GM23248 (cell line): ENCODE measurements around the gene MYH6. TPM values are rescaled to one million over a fixed set of nuclear protein-coding genes. Genes with fewer than 3 reads are reported as not detected.
A peak's percentile ranks its signal among the peaks of the same experiment; 100 is the strongest.
"Not testable (repeated sequence)": the region's sequence is repeated elsewhere in the genome, so short reads cannot be mapped to it uniquely, and the experiment has no call there.

Source experiments
- DNase-seq: peaks from one replicate; pipeline ENCODE4 v3.0.0-alpha.2; 2015
- H2AFZ ChIP-seq: fragments of 200-600 bp; sonication (generic); 2 replicates; pipeline ENCODE4 v1.6.1; 2016; ENCODE audit warnings: antibody characterized with exemption
- H3F3A ChIP-seq: fragments of 200-600 bp; sonication (generic); 2 replicates; pipeline ENCODE4 v1.6.1; 2016; ENCODE audit warnings: mild to moderate bottlenecking, antibody characterized with exemption, mixed run types; ENCODE audit not compliant: insufficient read depth
- H3K27ac ChIP-seq: fragments of 200-600 bp; sonication (generic); 2 replicates; pipeline ENCODE4 v1.5.1; 2016; ENCODE audit warnings: mild to moderate bottlenecking
- H3K27me3 ChIP-seq: fragments of 200-600 bp; sonication (generic); replicated peaks from 2 replicates; pipeline ENCODE4 v1.6.1; 2016; ENCODE audit warnings: mild to moderate bottlenecking; ENCODE audit not compliant: insufficient read depth
- H3K36me3 ChIP-seq: fragments of 200-600 bp; sonication (generic); 2 replicates; pipeline ENCODE4 v1.6.1; 2016; ENCODE audit warnings: low read depth, mild to moderate bottlenecking
- H3K4me1 ChIP-seq: fragments of 200-600 bp; sonication (generic); 2 replicates; pipeline ENCODE4 v1.6.1; 2016; ENCODE audit warnings: mild to moderate bottlenecking; ENCODE audit not compliant: insufficient read depth
- H3K4me2 ChIP-seq: fragments of 200-600 bp; sonication (generic); one replicate; pipeline ENCODE4 v1.6.1; 2016; ENCODE audit warnings: mild to moderate bottlenecking; ENCODE audit not compliant: unreplicated experiment
- H3K4me3 ChIP-seq: fragments of 200-600 bp; sonication (generic); 2 replicates; pipeline ENCODE4 v1.5.1; 2016; ENCODE audit warnings: mild to moderate bottlenecking
- H3K79me2 ChIP-seq: fragments of 200-600 bp; sonication (generic); 2 replicates; pipeline ENCODE4 v1.6.1; 2016; ENCODE audit warnings: mild to moderate bottlenecking; ENCODE audit not compliant: insufficient read depth
- H3K9ac ChIP-seq: fragments of 200-600 bp; sonication (generic); 2 replicates; pipeline ENCODE4 v1.6.1; 2016; ENCODE audit warnings: mild to moderate bottlenecking
- H3K9me2 ChIP-seq: fragments of 200-600 bp; sonication (generic); 2 replicates; pipeline ENCODE4 v1.6.1; 2016; ENCODE audit warnings: mixed run types, mild to moderate bottlenecking, moderate library complexity; ENCODE audit not compliant: insufficient read depth
- H3K9me3 ChIP-seq: fragments of 200-600 bp; sonication (generic); one replicate; pipeline ENCODE4 v1.6.1; 2017; ENCODE audit warnings: low read depth
- H4K20me1 ChIP-seq: fragments of 200-600 bp; sonication (generic); 2 replicates; pipeline ENCODE4 v1.6.0; 2016; ENCODE audit not compliant: insufficient read depth
- EZH2 ChIP-seq: fragments of 200-600 bp; sonication (generic); IDR thresholded peaks from 2 replicates; pipeline ENCODE4 v1.6.1; 2018; ENCODE audit warnings: antibody characterized with exemption, mild to moderate bottlenecking; ENCODE audit not compliant: insufficient read depth, poor library complexity, severe bottlenecking
- EZH2phosphoT487 ChIP-seq: fragments of 200-600 bp; sonication (generic); IDR thresholded peaks from 2 replicates; pipeline ENCODE4 v1.6.1; 2018; ENCODE audit warnings: antibody characterized with exemption, moderate library complexity, mild to moderate bottlenecking, low read depth; ENCODE audit not compliant: insufficient read depth
- WGBS, 2 experiments: methylation state at CpG; one replicate each; pipeline ENCODE4 v1.1.6; 2015 to 2017; ENCODE audit warnings: low lambda C conversion rate in 2 of 2, low coverage in 1 of 2; ENCODE audit errors: missing lambda C conversion rate in 2 of 2; 5-methylcytosine and 5-hydroxymethylcytosine counted together
- in situ Hi-C: fragments of 300-500 bp; cut with MboI; formaldehyde crosslinking; loops from 2 replicates; pipeline ENCODE4 v1.15.0; 2020
- polyA plus RNA-seq: library from polyadenylated mRNA; unstranded; fragments of >200 nt; fragmentation: Nextera tagmentation; extraction: Ambion mirVana; gene quantifications from 2 replicates; pipeline ENCODE4 v1.2.1, GENCODE V29; 2016
- total RNA-seq: library from RNA; depleted of rRNA; stranded (reverse); fragments of >200 nt; shearing (Covaris generic); gene quantifications from 2 replicates; pipeline ENCODE4 v1.2.3, GENCODE V29; 2014

MYH6 gene
- total and polyA plus RNA-seq, 2 experiments from 2014 or later = not detected

DNA sequence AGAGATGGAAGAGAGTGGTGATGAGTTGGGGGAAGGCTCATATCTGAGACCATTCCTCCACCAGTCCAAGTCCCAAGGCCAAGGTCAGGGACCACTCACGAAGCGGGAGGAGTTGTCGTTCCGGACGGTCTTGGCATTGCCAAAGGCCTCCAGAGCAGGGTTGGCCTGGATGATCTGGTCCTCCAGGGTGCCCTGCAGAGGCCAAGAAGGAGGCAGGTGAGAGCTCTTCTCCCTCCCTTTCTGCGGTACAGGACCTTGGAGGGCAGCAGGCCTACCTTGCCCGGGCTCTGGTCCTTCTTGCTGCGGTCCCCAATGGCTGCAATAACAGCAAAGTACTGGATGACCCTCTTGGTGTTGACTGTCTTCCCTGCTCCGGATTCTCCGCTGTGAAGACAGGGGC, 23.4 kb upstream of the MYH6 start:
- Histone ChIP-seq H3F3A (no peaks in the 10 kb centered on the region), H3K9me3 (no peaks in the 10 kb centered on the region), H3K79me2 (no peaks in the 10 kb centered on the region), H3K36me3 (no peaks in the 10 kb centered on the region), H3K27me3 (peaks cover 16% of the 10 kb centered on the region), H3K9ac (no peak overlapping the region), H3K4me1 (no peaks in the 10 kb centered on the region), H4K20me1 (no peaks in the 10 kb centered on the region), H3K4me3 (no peak overlapping the region), H3K4me2 (no peak overlapping the region), H3K27ac (no peak overlapping the region), H2AFZ (no peak overlapping the region), H3K9me2 (no peaks in the 10 kb centered on the region)
- in situ Hi-C loops = no loop called here
- no peak for DNase-seq
- TF ChIP-seq EZH2 (no peak), EZH2phosphoT487 (no peak)
- 52 to 62% methylated on average over 10 of the region's 10 CpGs for WGBS, 2 experiments

DNA sequence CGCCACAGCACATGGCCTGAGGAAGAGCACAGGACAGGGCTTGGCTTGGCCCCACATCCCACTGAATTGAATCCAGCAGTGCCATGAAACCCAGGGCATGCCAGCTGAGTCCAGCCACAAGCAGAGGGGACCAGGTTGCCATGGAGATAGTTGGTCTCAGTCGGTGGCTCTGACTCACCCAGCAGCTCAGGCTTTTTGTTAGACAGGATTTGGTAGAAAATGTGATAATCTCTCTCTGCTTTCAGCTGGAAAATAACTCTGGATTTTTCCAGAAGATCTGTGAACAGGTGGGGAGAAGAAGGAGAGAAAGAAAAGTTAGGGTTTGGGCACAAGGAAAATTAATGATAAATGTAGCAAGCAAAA, 22.6 kb upstream of the MYH6 start:
- in situ Hi-C loops = no loop called here
- Histone ChIP-seq H3F3A (no peaks in the 10 kb centered on the region), H3K27ac (no peak overlapping the region), H3K4me2 (no peak overlapping the region), H3K4me1 (no peaks in the 10 kb centered on the region), H3K4me3 (no peak overlapping the region), H3K9ac (no peak overlapping the region), H4K20me1 (no peaks in the 10 kb centered on the region), H3K36me3 (no peaks in the 10 kb centered on the region), H3K79me2 (no peaks in the 10 kb centered on the region), H3K9me2 (no peaks in the 10 kb centered on the region), H3K27me3 (peaks cover 19% of the 10 kb centered on the region), H3K9me3 (no peaks in the 10 kb centered on the region), H2AFZ (no peak overlapping the region)
- TF ChIP-seq EZH2phosphoT487 (no peak), EZH2 (no peak)
- WGBS, 2 experiments = 0 to 6% methylated on average over 2 of the region's 2 CpGs
- peak; percentile 49 for DNase-seq

DNA sequence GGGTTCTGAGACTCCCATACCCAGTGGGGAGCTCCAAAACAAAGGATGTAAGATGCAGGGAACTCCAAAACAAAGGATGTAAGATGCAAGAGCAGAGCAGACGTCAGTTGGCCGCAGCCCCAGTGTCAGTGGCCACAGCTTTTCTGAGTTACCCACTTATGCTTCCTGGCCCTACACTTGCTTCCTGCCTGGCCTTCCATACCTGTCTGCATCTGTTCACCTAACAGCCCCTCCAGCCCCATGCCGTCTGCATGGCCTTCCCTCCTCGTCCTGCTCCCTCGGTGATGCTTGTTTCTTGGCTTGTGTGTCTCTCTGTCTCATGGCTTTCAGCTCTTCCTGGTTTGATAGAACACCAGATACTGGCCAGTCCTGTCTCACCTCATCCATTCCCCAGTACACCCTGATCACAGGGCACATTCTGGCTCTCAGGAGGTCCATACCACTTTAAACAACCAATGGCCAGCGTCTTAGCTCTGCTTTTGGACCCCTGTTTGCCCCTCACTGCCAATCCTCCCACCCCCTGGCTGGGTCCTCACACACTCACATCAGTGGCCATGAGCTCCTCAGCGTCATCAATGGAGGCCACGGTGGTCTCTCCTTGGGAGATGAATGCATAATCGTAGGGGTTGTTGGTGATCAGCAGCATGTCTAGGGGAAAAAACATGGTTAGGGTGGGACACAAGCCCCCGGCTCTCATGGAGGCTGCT, 22.1 kb upstream of the MYH6 start:
- Histone ChIP-seq H2AFZ (no peak overlapping the region), H3K9me2 (no peaks in the 10 kb centered on the region), H3K9me3 (no peaks in the 10 kb centered on the region), H3K27ac (no peak overlapping the region), H3K4me2 (no peak overlapping the region), H3K4me1 (no peaks in the 10 kb centered on the region), H3K9ac (no peak overlapping the region), H4K20me1 (no peaks in the 10 kb centered on the region), H3F3A (no peaks in the 10 kb centered on the region), H3K4me3 (no peak overlapping the region), H3K27me3 (peaks cover 19% of the 10 kb centered on the region), H3K79me2 (no peaks in the 10 kb centered on the region), H3K36me3 (no peaks in the 10 kb centered on the region)
- DNase-seq = no peak
- TF ChIP-seq EZH2 (no peak), EZH2phosphoT487 (no peak)
- in situ Hi-C loops = no loop called here
- 39 to 44% methylated on average over 10 of the region's 10 CpGs for WGBS, 2 experiments

DNA sequence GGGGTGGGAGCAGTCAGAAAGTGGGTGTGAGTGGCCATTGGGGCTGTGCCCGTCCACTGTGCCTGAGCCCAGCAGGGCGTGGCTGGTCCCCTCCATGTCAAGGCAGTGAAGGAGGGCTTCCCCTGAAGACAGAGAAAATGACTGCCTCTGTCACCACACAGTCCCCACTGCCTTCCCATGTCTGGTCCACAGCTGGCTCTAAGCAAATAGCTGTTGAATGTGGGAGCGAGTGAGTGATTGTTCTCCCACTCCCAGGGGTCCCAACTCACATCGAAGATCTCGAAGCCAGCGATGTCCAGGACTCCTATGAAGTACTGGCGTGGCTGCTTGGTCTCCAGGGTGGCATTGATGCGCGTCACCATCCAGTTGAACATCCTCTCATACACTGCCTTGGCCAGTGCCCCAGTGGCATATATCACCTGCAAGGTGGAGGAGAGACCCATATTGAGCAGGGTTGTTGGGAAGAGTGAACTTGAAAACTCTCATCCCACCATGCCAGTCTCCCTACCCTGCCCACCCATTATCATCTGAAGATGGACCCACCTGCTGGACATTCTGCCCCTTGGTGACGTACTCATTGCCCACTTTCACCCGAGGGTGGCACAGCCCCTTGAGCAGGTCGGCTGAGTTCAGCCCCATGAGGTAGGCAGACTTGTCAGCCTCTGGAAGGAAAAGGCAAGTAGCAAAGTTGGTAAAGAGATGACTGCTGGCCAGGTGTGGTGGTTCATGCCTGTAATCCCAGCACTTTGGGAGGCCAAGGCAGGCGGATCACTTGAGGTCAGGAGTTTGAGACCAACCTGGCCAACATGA, 20.8 kb upstream of the MYH6 start:
- no peak for DNase-seq
- 27 to 42% methylated on average over 13 of the region's 13 CpGs for WGBS, 2 experiments
- no peaks in the 10 kb centered on the region for H3K9me2 ChIP-seq
- H3K4me2 ChIP-seq = no peak overlapping the region
- no peaks in the 10 kb centered on the region for H3F3A ChIP-seq
- no peak for TF ChIP-seq EZH2phosphoT487
- TF ChIP-seq EZH2 = no peak
- peaks cover 19% of the 10 kb centered on the region; the same call in 1 of the 2 replicates for H3K27me3 ChIP-seq
- H3K36me3 ChIP-seq = no peaks in the 10 kb centered on the region
- no peak overlapping the region for H3K27ac ChIP-seq
- no peak overlapping the region for H3K4me3 ChIP-seq
- no peaks in the 10 kb centered on the region for H3K9me3 ChIP-seq
- no peaks in the 10 kb centered on the region for H4K20me1 ChIP-seq
- no peaks in the 10 kb centered on the region for H3K79me2 ChIP-seq
- in situ Hi-C loops = no loop called here
- no peak overlapping the region for H3K9ac ChIP-seq
- H3K4me1 ChIP-seq = no peaks in the 10 kb centered on the region
- no peak overlapping the region for H2AFZ ChIP-seq

DNA sequence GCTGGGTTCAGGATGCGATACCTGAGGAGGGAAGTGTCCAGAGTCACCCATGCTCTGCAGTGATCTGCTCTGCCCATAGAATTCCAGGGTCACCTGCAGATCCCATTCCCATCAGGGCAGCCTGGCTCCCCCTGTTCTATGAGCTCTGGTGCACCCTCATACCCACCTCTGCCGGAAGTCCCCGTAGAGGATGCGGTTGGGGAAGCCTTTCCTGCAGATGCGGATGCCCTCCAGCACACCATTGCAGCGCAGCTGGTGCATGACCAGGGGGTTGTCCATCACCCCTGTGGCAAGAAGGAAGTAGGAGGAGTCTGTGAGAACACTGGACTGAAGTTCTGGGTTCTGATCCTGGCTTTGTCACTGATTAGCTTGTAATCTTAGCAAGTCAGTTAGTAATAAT, 17.7 kb upstream of the MYH6 start:
- in situ Hi-C loops, H3K9me2 ChIP-seq, H3K4me2 ChIP-seq, H3K4me3 ChIP-seq, H3K9ac ChIP-seq, H2AFZ ChIP-seq, H3K9me3 ChIP-seq, H3K27ac ChIP-seq, H4K20me1 ChIP-seq, H3F3A ChIP-seq, H3K79me2 ChIP-seq, H3K4me1 ChIP-seq, H3K27me3 ChIP-seq, H3K36me3 ChIP-seq, DNase-seq: not testable (repeated sequence)
- WGBS, 2 experiments = 76% methylated on average over 6 of the region's 6 CpGs
